Esophagus mucosa (tissue), 1 donor: Measurements from ENCODE around the gene TYMS. TPM values are rescaled to one million over a fixed set of nuclear protein-coding genes. Genes with fewer than 3 reads are reported as not detected.

Experiments
- ATAC-seq: fragments of 200-7000 bp; cut with Tn5 transposase; one replicate; pipeline ENCODE4 v1.9.1; 2020
- total RNA-seq: library from RNA; stranded (reverse); gene quantifications from one replicate; pipeline ENCODE4 v1.2.4, GENCODE V29; 2023
- donor health status: DM: yes; HTN: yes; CAD: no.

The TYMS gene
- total RNA-seq, result 28.4 TPM

- peak; percentile 63 for ATAC-seq
Observed at GRCh38 chr18:657311-658000, at the start of gene TYMS. TYMS (plus strand) TSS chr18:657653; CDS start chr18:657743, 90 bp downstream.

GRCh38 chr18:607930-608329, 49.5 kb upstream of the TYMS start:
- ATAC-seq, result no peak

- no peak for ATAC-seq
Observed at GRCh38 chr18:610214-610928, 47.1 kb upstream of the TYMS start.

GRCh38 chr18:612156-612555, 45.3 kb upstream of the TYMS start:
- no peak for ATAC-seq

- ATAC-seq, result no peak
Observed at GRCh38 chr18:614193-614592, 43.3 kb upstream of the TYMS start.

GRCh38 chr18:615092-615521, 42.3 kb upstream of the TYMS start:
- no peak for ATAC-seq

GRCh38 chr18:615773-616172, 41.7 kb upstream of the TYMS start:
- ATAC-seq, result no peak

- peak; percentile 50 for ATAC-seq
Observed at GRCh38 chr18:616380-616995, 41.0 kb upstream of the TYMS start.

GRCh38 chr18:617970-618504, 39.4 kb upstream of the TYMS start:
- no peak for ATAC-seq

GRCh38 chr18:618618-619017, 38.8 kb upstream of the TYMS start:
- no peak for ATAC-seq

GRCh38 chr18:621291-622043, 36.0 kb upstream of the TYMS start:
- no peak for ATAC-seq

GRCh38 chr18:622289-622688, 35.2 kb upstream of the TYMS start:
- ATAC-seq, result no peak

GRCh38 chr18:623761-624620, 33.5 kb upstream of the TYMS start:
- ATAC-seq, result peak; percentile 71

- ATAC-seq, result no peak
Observed at GRCh38 chr18:627231-627630, 30.2 kb upstream of the TYMS start.

- no peak for ATAC-seq
Observed at GRCh38 chr18:629269-630150, 27.9 kb upstream of the TYMS start.

GRCh38 chr18:631560-631959, 25.9 kb upstream of the TYMS start:
- no peak for ATAC-seq

- no peak for ATAC-seq
Observed at GRCh38 chr18:634551-635045, 22.9 kb upstream of the TYMS start.

GRCh38 chr18:635171-635570, 22.3 kb upstream of the TYMS start:
- peak; percentile 15 for ATAC-seq

GRCh38 chr18:641224-641623, 16.2 kb upstream of the TYMS start:
- no peak for ATAC-seq

GRCh38 chr18:644395-645004, 13.0 kb upstream of the TYMS start:
- no peak for ATAC-seq
